Left lung (tissue), 10 donors: ENCODE results near the gene NOL4L. TPM values are rescaled to one million over a fixed set of nuclear protein-coding genes. Genes with fewer than 3 reads are reported as not detected.

Source experiments
- ATAC-seq: fragments of 200-7000 bp; cut with Tn5 transposase; one replicate; pipeline ENCODE4 v1.9.1; 2020; ENCODE audit warnings: moderate library complexity
- DNase-seq, 4 donors: peaks; one replicate each; pipeline ENCODE4 v3.0.0-alpha.2; 2013 to 2020
- H3K27ac ChIP-seq, 2 donors: fragments of 200-600 bp; sonication (generic) in 1 of 2; one replicate each; pipeline versions ENCODE4 v1.5.0 to v1.8.0; 2020 to 2021
- H3K27me3 ChIP-seq, 2 donors: fragments of 200-600 bp; sonication (generic) in 1 of 2; one replicate each; pipeline versions ENCODE4 v1.5.0 to v1.8.0; 2020 to 2021
- H3K36me3 ChIP-seq, 2 donors: fragments of 200-600 bp; sonication (generic) in 1 of 2; one replicate each; pipeline versions ENCODE4 v1.5.0 to v1.8.0; 2020 to 2021
- H3K4me1 ChIP-seq, 2 donors: fragments of 200-600 bp; one replicate each; pipeline ENCODE4 v1.8.0; 2021
- H3K4me3 ChIP-seq, 2 donors: fragments of 200-600 bp; sonication (generic) in 1 of 2; one replicate each; pipeline versions ENCODE4 v1.5.0 to v1.8.0; 2020 to 2021; ENCODE audit warnings: mild to moderate bottlenecking in 1 of 2
- H3K9me3 ChIP-seq, 2 donors: fragments of 200-600 bp; sonication (generic) in 1 of 2; one replicate each; pipeline versions ENCODE4 v1.5.0 to v1.8.0; 2020 to 2021
- CTCF ChIP-seq, 2 donors: fragments of 200-600 bp; sonication (generic) in 1 of 2; IDR thresholded peaks; one replicate each; pipeline versions ENCODE4 v1.5.0 to v1.8.0; 2021; ENCODE audit warnings: antibody characterized with exemption in 2 of 2
- intact Hi-C, 2 donors: fragments of 100-400 bp; cut with DNase I; formaldehyde crosslinking; loops; one replicate each; pipeline versions ENCODE4 v1.11.2 to v1.14.2; 2022
- polyA plus RNA-seq, 6 donors: library from polyadenylated mRNA; unstranded; fragments of 120-200 nt; gene quantifications; one replicate each; pipeline ENCODE4 v1.2.1, GENCODE V29; 2013; ENCODE audit not compliant: insufficient read length in 6 of 6
- total RNA-seq, 2 donors: library from RNA; stranded (reverse); fragmentation: NEBNext Ultra II Directional; extraction: Animal tissue kit (Norgen Biotek cat#: 25700); gene quantifications; one replicate each; pipeline ENCODE4 v1.2.1, GENCODE V29; 2021
- donor health status: DM: no; HTN: yes; CAD: no.
- donor health status: DM: no; HTN: no; CAD: no.

The NOL4L gene
- total and polyA plus RNA-seq, 8 donors: 16.7 to 49.0 (median 40.7) TPM

GRCh38 chr20:32457479-32457986 is 127.6 kb downstream of the NOL4L start:
- no peak for TF ChIP-seq CTCF (IDR thresholded peaks at IDR 0.05)
- DNase-seq: peak in 2 of 4 donors; percentile 70 to 82
- Histone ChIP-seq H3K27me3 (no peaks in the 10 kb centered on the region), H3K27ac (no peak overlapping the region), H3K36me3 (peaks cover 0 to 35% of the 10 kb centered on the region in 2 donors), H3K9me3 (no peaks in the 10 kb centered on the region), H3K4me3 (peak overlapping the region; percentile 34 to 38), H3K4me1 (peaks cover 5 to 24% of the 10 kb centered on the region in 2 donors)
- intact Hi-C loops: no loop called here
- ATAC-seq: peak; percentile 91

DNA sequence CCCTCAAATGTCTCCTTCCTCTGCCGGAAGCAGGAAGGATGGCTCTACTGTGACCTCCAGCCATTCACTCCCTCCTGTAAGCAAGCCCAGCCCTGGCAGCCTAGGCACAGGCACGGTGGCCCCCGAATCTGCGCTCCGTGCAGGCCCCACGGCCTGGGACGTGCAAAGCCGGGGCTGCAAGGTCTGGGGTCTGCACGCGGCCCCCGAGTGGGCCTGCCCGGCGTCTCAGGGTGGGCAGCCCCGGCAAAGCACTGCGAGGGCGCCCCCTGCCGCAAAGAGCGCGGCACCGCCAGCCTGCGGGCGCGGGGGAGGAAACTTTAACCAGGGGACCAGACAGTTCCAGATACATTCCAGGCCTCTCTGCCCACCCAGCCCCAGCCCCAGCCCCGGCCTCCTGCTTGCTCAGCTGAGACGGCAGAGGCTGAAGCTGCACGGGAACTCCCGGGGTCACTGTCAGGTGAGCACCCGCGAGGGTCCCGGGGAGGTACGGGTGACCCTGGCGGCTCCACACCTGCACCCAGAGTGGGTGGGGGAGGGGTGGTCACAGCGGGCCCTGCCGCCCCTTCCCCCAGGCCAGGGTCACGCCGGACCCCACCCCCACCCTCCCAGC is 128.2 kb downstream of the NOL4L start:
- intact Hi-C loops: no loop called here
- TF ChIP-seq CTCF (IDR thresholded peaks at IDR 0.05): peak; percentile 63 to 68
- Histone ChIP-seq H3K4me3 (peak overlapping the region; percentile 34 to 38), H3K9me3 (no peaks in the 10 kb centered on the region), H3K27ac (peak overlapping the region in 1 of 2 donors; percentile 8), H3K27me3 (no peaks in the 10 kb centered on the region), H3K4me1 (peaks cover 5 to 24% of the 10 kb centered on the region in 2 donors), H3K36me3 (peaks cover 0 to 41% of the 10 kb centered on the region in 2 donors)
- ATAC-seq: peak; percentile 78
- peak in 3 of 4 donors; percentile 31 to 82 (median 43) for DNase-seq

DNA sequence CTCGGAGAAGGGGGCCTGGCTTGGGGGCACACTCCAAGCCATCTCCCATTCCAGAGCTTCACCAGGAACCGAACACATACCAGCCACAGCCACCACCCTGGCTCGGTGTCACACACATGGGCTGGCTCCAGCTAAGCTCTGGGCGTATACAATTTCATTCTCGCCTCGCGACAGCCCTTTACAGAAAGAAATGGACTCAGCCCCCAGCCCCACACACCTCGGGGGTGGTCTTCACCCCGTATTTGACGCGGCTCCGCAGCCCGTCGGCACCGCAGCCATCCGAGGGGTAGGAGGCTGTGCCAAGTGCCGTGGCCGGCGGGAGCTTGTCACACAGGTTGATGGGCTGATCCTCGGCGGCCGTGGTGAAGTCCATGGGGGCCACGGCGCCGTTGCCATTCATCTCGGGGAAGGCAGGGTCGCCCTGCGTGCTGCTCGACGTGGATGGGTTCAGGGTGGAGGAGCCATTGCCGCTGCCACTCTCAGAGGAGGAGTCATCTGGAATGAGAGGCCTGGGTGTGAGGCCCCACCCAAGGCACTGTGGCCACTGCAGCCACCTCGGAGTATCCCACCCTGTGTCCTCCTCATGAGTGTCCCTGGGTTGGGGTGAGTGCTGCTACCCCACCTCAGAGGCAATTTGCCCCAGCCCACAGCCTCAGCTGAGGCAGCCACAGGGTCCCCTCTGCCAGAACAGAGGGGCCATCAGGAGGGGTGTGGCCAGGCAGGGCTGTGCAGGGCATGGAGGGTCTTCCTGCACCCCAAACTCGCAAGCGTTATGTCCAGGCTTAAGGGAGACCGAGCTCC is 129.0 kb downstream of the NOL4L start:
- H3K4me1 ChIP-seq: peaks cover 5 to 25% of the 10 kb centered on the region in 2 donors
- no peak for TF ChIP-seq CTCF (IDR thresholded peaks at IDR 0.05)
- no peaks in the 10 kb centered on the region for H3K9me3 ChIP-seq
- no peak overlapping the region for H3K27ac ChIP-seq
- DNase-seq (peak in 1 of 4 donors; percentile 75), ATAC-seq (no peak)
- peaks cover 0 to 50% of the 10 kb centered on the region in 2 donors for H3K36me3 ChIP-seq
- H3K4me3 ChIP-seq: no peak overlapping the region
- no peaks in the 10 kb centered on the region for H3K27me3 ChIP-seq
- intact Hi-C loops: no loop called here

GRCh38 chr20:32455171-32455900 is 129.8 kb downstream of the NOL4L start:
- Histone ChIP-seq H3K27ac (no peak overlapping the region), H3K9me3 (no peaks in the 10 kb centered on the region), H3K4me3 (no peak overlapping the region), H3K4me1 (peaks cover 8 to 33% of the 10 kb centered on the region in 2 donors), H3K36me3 (peaks cover 0 to 53% of the 10 kb centered on the region in 2 donors), H3K27me3 (no peaks in the 10 kb centered on the region)
- DNase-seq (peak in 1 of 4 donors; percentile 36), ATAC-seq (no peak)
- TF ChIP-seq CTCF (IDR thresholded peaks at IDR 0.05): no peak
- intact Hi-C loops: no loop called here
